Colonic mucosa (tissue), 4 donors: ENCODE measurements around the gene ARID1B. TPM values are rescaled to one million over a fixed set of nuclear protein-coding genes. Genes with fewer than 3 reads are reported as not detected.

ENCODE experiments used
- DNase-seq: peaks from one replicate; pipeline ENCODE4 v3.0.0-alpha.2; 2020
- H3K27ac ChIP-seq: fragments of 200-600 bp; one replicate; pipeline ENCODE4 v1.8.0; 2021
- H3K27me3 ChIP-seq: fragments of 200-600 bp; one replicate; pipeline ENCODE4 v1.8.0; 2021
- H3K36me3 ChIP-seq: fragments of 200-600 bp; one replicate; pipeline ENCODE4 v1.8.0; 2021
- H3K4me1 ChIP-seq: fragments of 200-600 bp; one replicate; pipeline ENCODE4 v1.8.0; 2021; ENCODE audit warnings: mild to moderate bottlenecking
- H3K4me3 ChIP-seq: fragments of 200-600 bp; one replicate; pipeline ENCODE4 v1.8.0; 2021
- H3K9ac ChIP-seq, 2 donors: one replicate each; pipeline ENCODE4 v1.7.0; 2013; ENCODE audit warnings: control low read depth in 2 of 2, low read depth in 2 of 2, low read length in 2 of 2
- H3K9me3 ChIP-seq: fragments of 200-600 bp; one replicate; pipeline ENCODE4 v1.8.0; 2021
- CTCF ChIP-seq: fragments of 200-600 bp; IDR thresholded peaks from one replicate; pipeline ENCODE4 v1.8.0; 2022; ENCODE audit warnings: antibody characterized with exemption, mild to moderate bottlenecking
- intact Hi-C: fragments of 100-400 bp; cut with DNase I; formaldehyde crosslinking; loops from one replicate; pipeline ENCODE4 v1.14.1; 2022
- total RNA-seq, 2 donors: library from RNA; stranded (reverse); fragmentation: NEBNext Ultra II Directional in 1 of 2; extraction: Animal tissue kit (Norgen Biotek cat#: 25700) in 1 of 2; gene quantifications; one replicate each; pipeline ENCODE4 v1.2.1, GENCODE V29; 2021
- donor health status: healthy.
- donor health status: DM: no; HTN: no; CAD: no.
- donor health status: DM: no; HTN: no; CAD: no.

Gene ARID1B
- total RNA-seq, 2 donors from 2014 or later, result 61.3 to 71.5 TPM

GRCh38 chr6:157013649-157014304 is 236.6 kb downstream of the ARID1B start:
- intact Hi-C loops, result no loop called here
- TF ChIP-seq CTCF, result no peak
- no peak overlapping the region for H3K27ac ChIP-seq
- DNase-seq, result no peak
- H3K9ac ChIP-seq, result no peak overlapping the region
- H3K27me3 ChIP-seq, result no peaks in the 10 kb centered on the region
- no peaks in the 10 kb centered on the region for H3K4me1 ChIP-seq
- H3K36me3 ChIP-seq, result no peaks in the 10 kb centered on the region
- H3K9me3 ChIP-seq, result no peaks in the 10 kb centered on the region
- no peak overlapping the region for H3K4me3 ChIP-seq

GRCh38 chr6:157014871-157015270 is 237.7 kb downstream of the ARID1B start:
- Histone ChIP-seq H3K27ac (no peak overlapping the region), H3K9me3 (no peaks in the 10 kb centered on the region), H3K9ac (no peak overlapping the region), H3K36me3 (no peaks in the 10 kb centered on the region), H3K27me3 (no peaks in the 10 kb centered on the region), H3K4me3 (no peak overlapping the region), H3K4me1 (no peaks in the 10 kb centered on the region)
- DNase-seq, result no peak
- intact Hi-C loops, result no loop called here
- no peak for TF ChIP-seq CTCF

- no peaks in the 10 kb centered on the region for H3K36me3 ChIP-seq
- H3K27ac ChIP-seq, result no peak overlapping the region
- no peak overlapping the region for H3K4me3 ChIP-seq
- H3K9me3 ChIP-seq, result no peaks in the 10 kb centered on the region
- no peaks in the 10 kb centered on the region for H3K27me3 ChIP-seq
- no peaks in the 10 kb centered on the region for H3K4me1 ChIP-seq
- TF ChIP-seq CTCF, result no peak
- H3K9ac ChIP-seq, result no peak overlapping the region
- no peak for DNase-seq
- intact Hi-C loops, result no loop called here
These were observed 239.8 kb downstream of the ARID1B start for GRCh38 chr6:157017022-157017421.

GRCh38 chr6:157017861-157018260 is 240.7 kb downstream of the ARID1B start:
- Histone ChIP-seq H3K36me3 (no peaks in the 10 kb centered on the region), H3K9ac (no peak overlapping the region), H3K4me1 (no peaks in the 10 kb centered on the region), H3K4me3 (no peak overlapping the region), H3K27me3 (no peaks in the 10 kb centered on the region), H3K27ac (no peak overlapping the region), H3K9me3 (no peaks in the 10 kb centered on the region)
- intact Hi-C loops, result no loop called here
- TF ChIP-seq CTCF, result no peak
- DNase-seq, result no peak

- Histone ChIP-seq H3K36me3 (no peaks in the 10 kb centered on the region), H3K27ac (no peak overlapping the region)
These were observed 242.0 kb downstream of the ARID1B start for GRCh38 chr6:157019115-157019641.

More at GRCh38 chr6:157019115-157019641, 242.0 kb downstream of the ARID1B start:
- Histone ChIP-seq H3K9me3 (no peaks in the 10 kb centered on the region), H3K27me3 (no peaks in the 10 kb centered on the region), H3K4me1 (no peaks in the 10 kb centered on the region), H3K9ac (no peak overlapping the region), H3K4me3 (no peak overlapping the region)
- no peak for DNase-seq
- TF ChIP-seq CTCF, result no peak
- intact Hi-C loops, result no loop called here
